ENCODE results near the gene IGF2BP2.
"Not testable (repeated sequence)": the region's sequence is repeated elsewhere in the genome, so short reads cannot be mapped to it uniquely, and the experiment has no call there.

Gene IGF2BP2

DNA sequence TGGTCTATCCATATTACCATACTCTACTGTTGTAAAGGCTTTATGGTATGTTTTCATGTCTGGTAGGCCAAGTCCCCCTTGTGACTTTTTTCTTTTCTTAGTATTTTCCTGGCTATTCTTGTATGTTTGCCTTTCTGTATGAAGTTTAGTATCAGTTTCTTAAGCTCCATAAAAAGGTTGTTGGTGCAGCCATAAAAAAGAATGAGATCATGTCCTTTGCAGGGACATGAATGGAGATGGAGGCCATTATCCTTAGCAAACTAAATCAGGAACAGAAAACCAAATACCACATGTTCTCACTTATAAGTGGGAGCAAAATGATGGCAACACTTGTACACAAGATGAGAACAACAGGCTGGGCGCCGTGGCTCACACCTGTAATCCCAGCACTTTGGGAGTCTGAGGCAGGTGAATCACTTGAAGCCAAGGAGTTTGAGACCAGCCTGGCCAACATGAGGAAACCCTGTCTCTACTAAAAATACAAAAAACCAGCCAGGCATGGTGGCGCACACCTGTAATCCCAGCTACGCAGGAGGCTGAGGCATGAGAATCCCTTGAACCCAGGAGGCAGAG lies 13.7 kb upstream of the IGF2BP2 start:
- not testable (repeated sequence) for DNase-seq (ENCODE audit: low read depth in 2 of 2, low spot score in 1 of 2)

DNA sequence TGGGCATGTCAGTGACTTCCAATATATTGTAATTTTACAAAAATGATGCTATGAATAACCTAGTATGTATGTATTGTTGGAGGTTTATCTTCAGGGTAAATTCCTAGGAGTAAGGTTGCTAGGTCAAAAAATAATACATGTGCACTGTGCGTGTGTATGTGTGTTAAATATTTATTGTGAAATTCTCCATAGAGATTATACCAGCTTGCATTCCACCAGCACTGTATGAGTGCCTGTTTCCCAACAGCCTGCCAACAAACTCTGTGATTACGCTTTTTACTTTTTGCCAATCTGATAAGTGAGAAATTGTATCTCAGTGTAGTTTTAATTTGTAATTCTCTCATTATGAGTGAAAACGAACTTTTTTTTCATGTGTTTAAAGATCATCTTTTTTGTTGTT lies 12.6 kb upstream of the IGF2BP2 start:
- DNase-seq (ENCODE audit: low read depth in 2 of 2, low spot score in 1 of 2), result no peak

DNA sequence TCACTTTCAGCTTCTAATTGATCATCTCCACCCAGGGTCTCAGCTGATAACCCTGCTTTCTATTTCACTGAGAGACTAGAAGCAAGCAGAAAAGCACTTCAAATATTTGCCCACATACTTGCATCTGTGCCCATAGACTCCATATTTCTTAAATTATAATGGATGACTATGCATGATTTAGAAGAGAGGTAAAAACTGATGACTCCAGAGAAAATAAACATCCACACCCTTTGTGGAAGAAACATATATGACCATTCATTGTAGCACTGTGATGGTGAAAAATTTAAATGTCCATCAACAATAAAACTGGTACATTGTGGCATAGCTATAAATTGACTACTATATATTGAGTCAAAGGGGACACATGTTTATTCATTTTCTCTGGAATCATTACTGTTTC lies 7.1 kb upstream of the IGF2BP2 start:
- no peak for DNase-seq (ENCODE audit: low read depth in 2 of 2, low spot score in 1 of 2)

DNA sequence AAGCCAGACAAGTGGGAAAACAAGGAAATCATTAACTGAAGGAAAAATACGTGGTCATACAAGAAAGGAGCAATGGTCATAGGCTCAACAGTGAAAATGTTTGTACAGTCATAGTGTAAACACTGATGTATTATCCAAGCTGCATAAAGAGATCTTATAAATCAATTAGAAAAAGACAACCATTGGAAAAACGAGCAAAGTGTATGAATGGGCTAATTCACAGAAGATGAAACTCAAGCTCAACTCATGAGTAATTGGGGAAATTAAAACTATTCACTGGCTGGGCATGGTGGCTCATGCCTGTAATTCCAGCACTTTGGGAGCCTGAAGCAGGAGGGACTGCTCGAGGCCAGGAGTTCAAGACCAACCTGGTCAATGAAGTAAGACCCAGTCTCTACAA lies 6.4 kb upstream of the IGF2BP2 start:
- DNase-seq (ENCODE audit: low read depth in 2 of 2, low spot score in 1 of 2), result no peak

DNA sequence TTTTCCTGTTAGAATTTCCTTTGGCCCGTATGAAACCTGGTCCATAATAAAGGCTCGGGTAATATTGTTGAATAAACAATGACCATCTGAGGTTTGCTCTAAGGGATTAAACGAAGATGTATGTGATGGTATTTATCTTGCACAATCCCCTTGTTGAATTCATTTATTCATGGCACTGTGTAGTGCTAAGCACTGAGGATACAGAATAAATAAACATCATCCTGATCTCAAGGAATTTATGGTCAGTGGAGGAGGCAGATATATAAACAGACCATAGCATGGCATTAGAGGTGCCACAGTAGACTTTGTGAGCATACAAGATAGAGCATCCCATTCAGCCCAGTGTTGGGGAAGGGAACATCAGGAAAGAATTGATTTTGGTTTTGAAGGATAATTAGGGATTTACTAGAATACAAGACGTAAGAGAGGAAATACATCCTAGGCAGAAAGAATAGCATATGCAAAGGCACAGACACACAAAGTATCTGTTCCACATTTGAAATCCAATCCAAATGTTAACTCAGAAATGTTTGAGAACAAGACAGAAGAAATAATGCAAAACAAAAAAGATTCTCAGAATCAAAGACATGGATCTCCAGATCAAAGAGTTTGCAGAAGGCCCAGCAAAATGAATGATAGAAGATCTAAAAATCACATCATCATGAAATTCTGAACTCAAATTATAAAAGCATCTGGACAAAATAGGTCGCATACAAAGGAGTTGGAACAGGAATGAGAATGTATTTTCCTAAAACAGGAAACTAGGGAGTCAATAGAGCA lies 5.4 kb upstream of the IGF2BP2 start:
- no peak for DNase-seq (ENCODE audit: low read depth in 2 of 2, low spot score in 1 of 2)

DNA sequence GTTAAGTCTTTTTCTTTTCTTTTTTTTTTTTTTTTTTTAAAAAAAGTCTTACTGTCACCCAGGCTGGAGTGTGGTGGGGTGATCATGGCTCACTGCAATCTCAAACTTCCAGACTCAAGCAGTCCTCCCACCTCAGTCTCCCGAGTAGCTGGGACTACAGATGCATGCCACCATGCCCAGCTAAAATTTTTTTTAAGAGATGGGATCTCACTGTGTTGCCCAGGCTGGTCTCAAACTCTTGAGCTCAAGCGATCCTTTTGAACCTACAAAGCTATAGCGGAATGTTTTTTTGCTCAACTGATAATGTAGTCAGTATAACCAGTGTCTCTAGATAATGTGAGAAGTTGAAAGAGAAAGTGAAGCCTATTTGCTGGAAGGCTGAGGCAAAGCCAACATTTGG lies 3.9 kb upstream of the IGF2BP2 start:
- DNase-seq (ENCODE audit: low read depth in 2 of 2, low spot score in 1 of 2), result no peak

DNA sequence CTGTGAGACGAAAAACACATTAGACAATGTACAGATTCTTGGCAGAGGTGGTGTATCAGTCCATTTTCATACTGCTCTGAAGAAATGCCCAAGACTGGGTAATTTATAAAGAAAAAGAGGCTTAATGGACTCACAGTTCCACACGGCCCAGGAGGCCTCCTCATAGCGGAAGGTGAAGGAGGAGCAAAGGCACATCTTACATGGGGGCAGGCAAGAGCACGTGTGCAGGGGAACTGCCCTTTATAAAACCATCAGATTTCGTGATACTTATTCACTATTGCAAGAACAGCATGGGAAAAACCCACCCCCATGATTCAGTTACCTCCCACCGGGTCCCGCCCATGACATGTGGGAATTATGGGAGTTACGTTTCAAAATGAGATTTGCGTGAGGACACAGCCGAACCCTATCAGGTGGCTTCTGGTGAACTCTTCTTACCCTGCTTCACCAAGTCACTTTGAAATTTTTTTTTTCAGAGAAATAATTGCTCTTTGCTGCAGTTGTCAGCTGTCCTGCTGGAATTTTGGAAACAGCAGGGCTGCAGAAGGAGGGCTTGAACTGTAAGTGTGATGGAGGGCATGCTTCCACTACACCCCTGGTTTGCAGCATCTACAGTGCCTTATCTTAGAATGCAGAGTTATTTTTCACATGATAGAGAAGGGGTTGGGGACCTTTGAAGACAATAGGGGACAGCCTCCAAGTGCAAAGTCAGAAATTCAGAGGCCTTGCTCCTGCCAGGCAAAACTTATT lies 2.9 kb upstream of the IGF2BP2 start:
- DNase-seq (ENCODE audit: low read depth in 2 of 2, low spot score in 1 of 2), result no peak

DNA sequence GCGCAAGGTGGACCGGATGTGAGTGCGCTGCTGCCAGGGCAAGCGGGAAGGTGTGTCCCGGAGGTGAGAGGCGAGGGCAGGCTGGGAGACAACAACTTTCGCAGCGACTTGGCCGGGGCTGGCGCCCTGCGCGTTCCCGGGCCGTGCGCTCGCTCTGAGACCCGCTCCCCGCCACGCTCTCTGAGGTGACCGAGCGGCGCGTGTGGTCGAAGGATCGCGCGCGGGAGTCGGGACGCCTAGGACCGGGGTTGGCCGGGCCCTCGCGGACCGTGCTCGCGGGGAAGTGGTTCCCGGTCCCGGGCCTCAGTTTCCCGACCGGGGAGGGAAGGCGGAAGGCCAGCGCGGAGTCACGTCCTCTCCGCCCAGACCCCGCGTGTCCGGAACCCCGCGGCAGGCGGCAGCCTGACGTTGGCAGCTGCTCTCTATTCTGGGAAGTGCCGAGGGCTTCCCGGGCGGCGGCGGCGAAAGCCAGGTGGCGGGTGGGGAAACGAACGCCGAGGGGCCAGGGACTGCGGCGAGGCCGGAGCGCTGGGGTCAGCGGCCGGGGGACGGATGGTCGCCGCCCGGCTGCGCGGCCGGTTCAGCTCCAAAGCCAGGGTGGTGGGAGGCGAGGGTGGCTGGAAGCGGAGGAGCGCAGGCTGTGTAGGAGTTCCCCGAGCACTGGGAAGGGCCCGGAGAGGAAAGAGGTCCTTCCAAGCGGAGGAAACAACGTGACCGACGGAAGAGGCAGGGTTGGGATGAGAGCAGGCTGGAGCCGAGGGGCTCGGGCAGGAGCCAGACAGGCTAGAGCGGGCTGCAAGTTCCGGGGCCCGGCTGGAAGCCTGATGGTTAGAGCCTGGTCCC lies 1.0 kb upstream of the IGF2BP2 start:
- no peak for DNase-seq (ENCODE audit: low read depth in 2 of 2, low spot score in 1 of 2)

DNA sequence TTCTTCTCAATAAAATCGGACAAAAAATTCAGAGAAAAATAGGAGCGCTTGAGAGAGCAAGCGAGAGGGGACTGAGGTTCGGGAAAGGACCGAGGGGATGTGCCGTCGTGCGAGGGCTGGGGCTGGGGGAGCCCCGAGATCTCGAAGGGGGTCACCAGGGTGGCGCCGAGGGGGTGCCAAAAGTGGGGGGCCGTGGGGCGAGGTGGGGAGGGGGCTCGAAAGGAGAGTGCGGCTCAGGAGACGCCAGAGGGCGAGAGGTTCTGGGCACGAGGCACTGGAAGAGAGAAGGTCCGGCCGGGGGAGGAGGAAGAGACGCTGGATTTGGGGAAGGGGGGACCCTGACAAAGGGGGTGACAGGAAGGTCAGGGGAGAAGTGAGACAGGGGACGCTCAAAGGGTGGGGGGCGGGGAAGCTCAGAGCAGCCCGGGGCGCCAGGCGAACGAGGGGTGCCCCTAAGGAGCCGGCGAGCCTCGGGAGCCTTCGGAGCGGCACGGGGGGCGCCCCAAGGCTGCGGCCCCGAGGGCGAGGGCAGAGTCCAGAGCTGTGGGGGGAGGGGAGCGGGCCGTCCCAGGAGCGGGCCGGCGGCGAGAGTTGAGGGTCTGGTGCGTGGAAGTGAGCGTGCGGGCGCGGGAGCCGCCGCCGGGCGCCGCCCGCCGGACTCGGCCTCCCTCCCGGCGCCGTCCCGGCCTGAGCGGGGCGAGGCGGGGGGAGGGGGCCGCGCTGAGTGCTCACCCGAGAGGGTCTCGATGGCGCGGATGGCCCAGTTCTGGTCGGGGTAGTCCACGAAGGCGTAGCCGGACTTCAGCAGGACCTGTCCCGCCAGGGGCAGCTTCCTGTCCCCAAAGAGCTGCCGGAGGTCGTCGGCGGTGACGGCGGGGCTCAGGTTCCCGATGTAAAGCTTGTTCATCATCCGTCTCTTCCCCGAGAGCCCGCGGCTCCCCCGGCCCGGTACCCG lies 514 bp downstream of the IGF2BP2 start:
- no peak for DNase-seq (ENCODE audit: low read depth in 2 of 2, low spot score in 1 of 2)

DNA sequence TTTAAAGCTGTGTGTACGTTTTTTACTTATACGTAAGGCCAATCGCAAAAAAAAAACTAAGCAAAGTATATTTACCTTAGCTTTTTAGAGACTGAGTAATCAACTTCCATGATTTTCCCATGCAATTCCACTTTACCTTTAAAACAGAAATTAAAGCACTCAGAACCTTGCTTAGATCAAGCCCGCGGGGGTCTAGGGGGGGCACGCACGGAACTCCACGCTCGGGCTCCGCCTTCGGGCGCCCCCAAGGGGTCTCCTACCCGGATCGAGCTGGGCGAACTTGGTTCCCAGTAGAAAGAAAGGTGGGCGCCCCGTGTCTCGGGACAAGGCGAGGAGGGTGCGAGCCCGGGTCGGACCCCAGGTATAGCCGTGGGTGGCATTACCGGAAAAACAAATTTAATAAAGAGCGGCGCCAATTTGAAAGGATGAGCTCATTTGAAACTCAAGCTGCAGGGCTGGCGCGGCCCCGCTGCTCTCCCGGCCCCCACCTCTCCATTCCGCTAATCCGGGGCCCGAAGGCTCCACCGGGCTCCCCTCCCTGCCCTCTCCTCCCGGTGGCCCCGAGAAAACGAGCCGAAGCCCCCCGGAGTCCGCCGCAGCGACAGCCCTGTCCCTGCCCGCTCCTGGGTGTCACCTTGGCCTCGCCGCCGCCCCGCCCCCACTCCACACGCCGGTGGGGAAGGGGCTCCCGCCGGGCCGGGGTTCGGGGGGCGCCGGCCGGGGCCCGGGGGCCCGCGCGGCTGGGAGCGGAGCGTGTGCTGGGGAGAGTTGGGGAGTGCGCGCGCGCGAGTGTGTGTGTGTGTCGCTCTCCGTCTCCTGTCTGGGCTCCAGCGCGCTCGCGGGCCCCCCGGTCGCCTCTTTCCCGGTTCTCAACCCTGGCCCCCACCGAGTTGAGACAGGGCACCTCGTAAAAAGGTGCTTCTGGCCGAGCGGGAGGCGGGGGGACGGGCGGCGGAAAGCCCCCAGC lies 1.5 kb downstream of the IGF2BP2 start:
- DNase-seq (ENCODE audit: low read depth in 2 of 2, low spot score in 1 of 2), result no peak

DNA sequence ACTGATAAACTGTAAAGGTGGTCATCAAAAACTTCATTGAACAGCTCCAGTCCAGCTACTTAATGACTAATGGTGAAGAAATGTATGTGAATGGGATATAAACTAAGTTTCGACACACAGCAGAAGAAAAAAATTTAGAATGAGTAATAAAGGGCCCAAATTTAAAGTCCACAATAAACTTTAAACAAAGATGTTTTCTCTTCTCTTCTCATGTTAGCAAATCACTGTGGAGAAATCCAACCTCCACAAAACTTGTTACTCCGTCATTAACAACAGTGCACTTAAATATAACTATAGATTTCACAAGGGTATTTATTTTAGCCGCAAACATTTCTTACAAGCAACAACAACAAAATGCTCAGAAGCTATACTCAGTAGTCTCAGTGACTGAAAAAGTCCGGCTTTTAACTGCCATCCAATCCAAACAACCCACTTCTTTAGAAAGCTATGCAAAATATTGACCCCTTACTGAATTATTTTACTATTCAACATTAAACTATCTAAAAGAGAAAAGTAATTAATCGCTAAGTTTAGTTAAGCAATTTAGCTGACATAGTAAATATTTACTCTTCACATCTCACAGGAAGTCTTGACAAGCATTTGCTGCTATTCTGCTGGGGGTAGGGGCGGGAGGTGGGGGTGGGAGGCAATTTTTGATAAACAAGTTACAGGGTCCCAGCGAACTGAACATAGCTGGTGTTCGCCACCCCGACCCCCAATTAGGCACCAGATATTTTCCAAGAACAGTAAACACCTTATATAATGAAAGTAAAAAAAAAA lies 2.4 kb downstream of the IGF2BP2 start:
- no peak for DNase-seq (ENCODE audit: low read depth in 2 of 2, low spot score in 1 of 2)

DNA sequence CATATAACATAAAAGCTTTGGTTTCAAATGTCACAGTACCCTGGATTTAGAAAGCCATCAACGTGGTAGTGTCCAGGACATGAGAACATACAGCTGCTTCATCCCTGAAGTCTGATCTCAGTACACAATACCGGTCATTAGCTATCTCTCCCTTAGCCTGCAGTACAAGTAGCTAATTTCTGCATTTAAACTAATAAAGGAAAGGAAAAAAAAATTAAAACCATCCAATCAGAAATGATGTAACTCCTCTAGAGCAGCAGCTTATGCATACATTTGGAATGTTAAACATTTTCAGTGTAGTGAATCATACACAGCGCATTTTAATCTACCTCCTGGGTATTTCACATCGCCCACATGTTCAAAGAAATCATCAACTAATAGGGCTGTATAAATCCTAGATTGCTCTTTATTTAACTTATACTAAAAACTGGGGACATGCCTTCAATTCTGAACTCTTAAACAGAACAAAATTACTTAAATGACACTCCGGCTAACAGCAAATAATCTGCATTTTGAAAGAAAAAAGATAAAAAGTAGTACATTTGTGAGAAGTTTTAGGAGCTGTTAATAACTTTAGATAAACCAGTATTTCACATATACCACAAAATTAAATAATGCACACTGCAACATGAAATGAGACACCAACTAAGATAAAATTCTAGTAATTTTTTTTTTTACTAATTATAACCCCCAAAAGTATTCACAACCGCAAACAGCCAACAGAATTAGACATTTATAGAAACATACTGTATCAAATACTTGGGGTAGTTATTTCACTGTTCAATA lies 3.7 kb downstream of the IGF2BP2 start:
- DNase-seq (ENCODE audit: low read depth in 2 of 2, low spot score in 1 of 2), result no peak

DNA sequence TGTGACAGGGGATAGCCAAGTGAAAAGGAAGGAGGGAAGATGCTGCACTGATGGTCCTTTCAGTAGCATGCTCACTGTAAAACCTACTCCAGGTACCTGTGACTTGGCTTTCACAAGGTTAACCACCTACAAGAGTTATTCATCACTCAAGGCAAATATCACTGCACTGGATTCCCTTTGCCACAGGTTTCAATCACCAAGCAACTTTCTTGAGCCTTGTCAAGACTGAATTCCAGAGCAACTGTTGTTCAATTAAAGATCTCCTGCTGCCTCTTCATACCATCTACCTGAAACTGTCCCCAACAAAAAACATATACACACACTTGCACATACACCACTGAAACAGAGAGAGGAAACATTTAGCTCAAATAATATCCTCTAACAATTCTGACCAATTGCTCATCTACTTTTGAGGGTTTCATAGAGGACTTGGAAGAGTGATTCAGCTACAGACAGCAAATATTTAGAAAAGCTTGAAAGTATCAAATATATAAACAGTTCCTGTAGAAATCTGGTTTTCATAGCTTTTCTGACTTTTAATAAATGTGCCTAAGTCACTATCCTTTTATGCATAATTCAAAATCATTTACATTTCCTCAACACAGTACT lies 6.5 kb downstream of the IGF2BP2 start:
- DNase-seq (ENCODE audit: low read depth in 2 of 2, low spot score in 1 of 2), result no peak

DNA sequence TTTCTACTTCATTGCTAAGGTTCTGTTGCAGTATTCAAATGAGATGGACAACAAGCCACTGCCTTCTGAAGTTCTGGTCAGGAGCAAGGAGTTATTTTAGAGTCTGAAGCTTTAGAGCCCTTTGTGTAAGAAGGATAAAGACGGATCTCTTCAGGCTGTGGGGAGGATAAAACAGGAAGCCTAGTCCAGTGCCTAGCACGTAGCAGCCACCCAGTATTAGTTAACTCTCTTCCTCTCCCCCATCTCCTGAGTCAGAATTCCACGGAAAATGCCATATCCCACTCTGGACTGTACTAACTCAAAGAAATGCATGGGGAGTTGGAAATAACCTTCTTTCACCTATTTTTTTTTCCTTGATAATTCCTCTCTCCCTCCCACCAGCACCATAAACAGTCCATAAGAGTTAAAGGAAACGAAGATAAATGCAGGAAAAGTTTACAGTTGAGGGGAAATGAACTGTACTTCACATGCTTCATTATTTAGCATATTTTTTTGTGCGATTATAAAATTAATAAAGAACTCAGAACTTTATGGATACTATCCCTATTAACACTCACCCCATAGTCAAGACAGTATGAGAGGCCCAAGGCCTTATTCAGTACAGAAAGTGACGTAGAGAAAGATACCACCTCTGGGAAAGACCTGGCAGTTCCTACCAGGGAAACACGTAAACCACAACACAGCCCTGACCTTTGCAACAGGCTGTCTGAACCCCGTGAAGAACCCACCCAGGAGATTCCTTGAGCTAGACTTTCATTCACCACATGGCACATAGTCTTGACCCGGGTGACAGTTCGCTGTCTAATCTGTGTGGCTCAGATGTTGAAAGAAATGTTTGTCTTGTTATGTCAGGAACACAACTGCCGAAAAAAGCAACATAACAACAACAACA lies 9.2 kb downstream of the IGF2BP2 start:
- DNase-seq (ENCODE audit: low read depth in 2 of 2, low spot score in 1 of 2), result no peak

DNA sequence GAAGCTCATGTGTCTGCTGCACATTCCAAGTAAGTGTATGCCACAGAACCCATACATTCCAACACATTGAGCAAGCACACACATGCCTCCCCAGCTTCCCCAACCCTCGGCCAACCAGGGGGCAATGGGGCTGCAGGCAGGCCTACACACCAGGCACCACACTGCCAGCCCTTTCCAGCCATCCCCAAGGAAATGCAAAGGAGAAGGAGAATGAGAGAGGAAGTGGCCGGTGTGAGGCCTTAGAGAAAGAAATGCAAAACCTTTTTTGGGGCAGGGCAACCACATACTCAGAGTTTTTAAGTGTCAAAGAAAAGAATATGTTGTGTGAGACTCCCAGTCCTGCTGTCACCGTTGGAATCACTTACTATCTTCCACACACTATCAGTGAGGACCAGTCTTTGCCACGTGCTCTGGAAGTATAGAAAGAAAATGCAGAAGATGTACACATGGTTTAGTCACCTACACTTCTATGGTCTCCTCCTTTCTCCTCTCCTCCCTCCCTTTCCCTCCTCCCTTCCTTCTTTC lies 11.1 kb downstream of the IGF2BP2 start:
- no peak for DNase-seq (ENCODE audit: low read depth in 2 of 2, low spot score in 1 of 2)

DNA sequence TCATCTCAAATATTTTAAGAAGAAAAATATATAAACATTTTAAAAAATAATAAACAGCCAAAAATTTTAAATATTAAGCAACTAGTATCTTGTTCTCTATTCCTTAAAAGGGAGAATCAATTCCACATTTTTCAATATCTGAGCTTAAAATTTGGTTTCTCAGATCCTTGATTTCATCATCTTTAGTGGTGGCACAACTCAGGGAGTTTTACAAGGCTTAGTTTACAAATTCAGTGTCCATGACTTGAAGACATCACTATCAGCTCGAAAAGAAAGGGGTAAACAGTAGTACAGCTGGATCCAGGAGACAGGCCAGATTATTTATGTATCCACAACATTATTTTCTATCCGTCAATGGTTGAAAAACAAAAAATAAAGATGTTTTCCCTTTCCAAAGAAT lies 11.6 kb downstream of the IGF2BP2 start:
- DNase-seq (ENCODE audit: low read depth in 2 of 2, low spot score in 1 of 2), result no peak

Measured in stimulated activated CD8-positive, alpha-beta memory T cell treated with anti-CD3 and anti-CD28 coated beads, Interleukin-4, amount 100 ng/mL, for 1 hour (primary cell).